Measurements from ENCODE around the gene MARK2.

GRCh38 chr11:63944987-63945386 lies 106.1 kb downstream of the MARK2 start:
- no peak for TF ChIP-seq CTCF (conservative IDR thresholded peaks at IDR 0.05; ENCODE audit: low read length)
- TF ChIP-seq EZH2phosphoT487 (IDR thresholded peaks at IDR 0.05; ENCODE audit: borderline replicate concordance): no peak
